Measurements from ENCODE around the gene NKX1-2. TPM values are rescaled to one million over a fixed set of nuclear protein-coding genes. Genes with fewer than 3 reads are reported as not detected.

NKX1-2 gene
- total and polyA plus RNA-seq, 2 donors from 2014 or later: not detected

- no peak for DNase-seq
These were observed 9.6 kb upstream of the NKX1-2 start for GRCh38 chr10:124459395-124459794.

GRCh38 chr10:124458889-124459288, 9.1 kb upstream of the NKX1-2 start:
- intact Hi-C loops (cut with DNase I): no loop called here
- Histone ChIP-seq H3K9ac (ENCODE audit: low read length in 3 of 3) (no peak overlapping the region), H3K27ac (ENCODE audit: low read depth in 2 of 2, low read length in 2 of 2) (no peak overlapping the region), H3K9me3 (ENCODE audit: control insufficient read depth in 2 of 3, insufficient read depth in 1 of 3, low read length in 3 of 3) (no peaks in the 10 kb centered on the region), H3K4me1 (ENCODE audit: control insufficient read depth in 2 of 3, insufficient read depth in 2 of 3, low read depth in 1 of 3, low read length in 3 of 3) (peaks cover 0 to under 1% (median 0%) of the 10 kb centered on the region in 3 donors), H3K4me3 (ENCODE audit: low read length in 3 of 3) (no peak overlapping the region), H3K27me3 (ENCODE audit: control insufficient read depth, insufficient read depth, low read length) (peaks cover 4% of the 10 kb centered on the region), H3K36me3 (ENCODE audit: control insufficient read depth in 2 of 3, insufficient read depth in 3 of 3, low read length in 3 of 3) (no peaks in the 10 kb centered on the region)
- no peak for DNase-seq
- TF ChIP-seq CTCF (IDR thresholded peaks at IDR 0.05; ENCODE audit: borderline replicate concordance, extremely low read depth, insufficient read depth): no peak
- no peak for FAIRE-seq

More at GRCh38 chr10:124459395-124459794, 9.6 kb upstream of the NKX1-2 start:
- H3K4me3 ChIP-seq (ENCODE audit: low read length in 3 of 3): no peak overlapping the region
- H3K36me3 ChIP-seq (ENCODE audit: control insufficient read depth in 2 of 3, insufficient read depth in 3 of 3, low read length in 3 of 3): no peaks in the 10 kb centered on the region
- H3K9me3 ChIP-seq (ENCODE audit: control insufficient read depth in 2 of 3, insufficient read depth in 1 of 3, low read length in 3 of 3): no peaks in the 10 kb centered on the region
- no peak overlapping the region for H3K9ac ChIP-seq (ENCODE audit: low read length in 3 of 3)
- H3K27ac ChIP-seq (ENCODE audit: low read depth in 2 of 2, low read length in 2 of 2): no peak overlapping the region
- intact Hi-C loops (cut with DNase I): no loop called here
- no peak for TF ChIP-seq CTCF (IDR thresholded peaks at IDR 0.05; ENCODE audit: borderline replicate concordance, extremely low read depth, insufficient read depth)
- peaks cover 2% of the 10 kb centered on the region for H3K27me3 ChIP-seq (ENCODE audit: control insufficient read depth, insufficient read depth, low read length)
- peaks cover 0 to 5% (median 0%) of the 10 kb centered on the region in 3 donors for H3K4me1 ChIP-seq (ENCODE audit: control insufficient read depth in 2 of 3, insufficient read depth in 2 of 3, low read depth in 1 of 3, low read length in 3 of 3)
- FAIRE-seq: no peak

- TF ChIP-seq CTCF (IDR thresholded peaks at IDR 0.05; ENCODE audit: borderline replicate concordance, extremely low read depth, insufficient read depth): no peak
- FAIRE-seq (no peak), DNase-seq (no peak)
- no peak overlapping the region for H3K27ac ChIP-seq (ENCODE audit: low read depth in 2 of 2, low read length in 2 of 2)
- H3K9me3 ChIP-seq (ENCODE audit: control insufficient read depth in 2 of 3, insufficient read depth in 1 of 3, low read length in 3 of 3): no peaks in the 10 kb centered on the region
- H3K36me3 ChIP-seq (ENCODE audit: control insufficient read depth in 2 of 3, insufficient read depth in 3 of 3, low read length in 3 of 3): no peaks in the 10 kb centered on the region
- no peak overlapping the region for H3K9ac ChIP-seq (ENCODE audit: low read length in 3 of 3)
- no peak overlapping the region for H3K4me3 ChIP-seq (ENCODE audit: low read length in 3 of 3)
- H3K27me3 ChIP-seq (ENCODE audit: control insufficient read depth, insufficient read depth, low read length): peaks cover 4% of the 10 kb centered on the region
- H3K4me1 ChIP-seq (ENCODE audit: control insufficient read depth in 2 of 3, insufficient read depth in 2 of 3, low read depth in 1 of 3, low read length in 3 of 3): no peaks in the 10 kb centered on the region
- intact Hi-C loops (cut with DNase I): no loop called here
These were observed 8.6 kb upstream of the NKX1-2 start for GRCh38 chr10:124458473-124458872.

GRCh38 chr10:124455441-124455840, 5.6 kb upstream of the NKX1-2 start:
- Histone ChIP-seq H3K9ac (ENCODE audit: low read length in 3 of 3) (no peak overlapping the region), H3K4me3 (ENCODE audit: low read length in 3 of 3) (no peak overlapping the region), H3K27ac (ENCODE audit: low read depth in 2 of 2, low read length in 2 of 2) (no peak overlapping the region), H3K9me3 (ENCODE audit: control insufficient read depth in 2 of 3, insufficient read depth in 1 of 3, low read length in 3 of 3) (no peaks in the 10 kb centered on the region), H3K36me3 (ENCODE audit: control insufficient read depth in 2 of 3, insufficient read depth in 3 of 3, low read length in 3 of 3) (no peaks in the 10 kb centered on the region), H3K4me1 (ENCODE audit: control insufficient read depth in 2 of 3, insufficient read depth in 2 of 3, low read depth in 1 of 3, low read length in 3 of 3) (no peaks in the 10 kb centered on the region), H3K27me3 (ENCODE audit: control insufficient read depth, insufficient read depth, low read length) (peaks cover 20% of the 10 kb centered on the region)
- FAIRE-seq (no peak), DNase-seq (no peak)
- no peak for TF ChIP-seq CTCF (IDR thresholded peaks at IDR 0.05; ENCODE audit: borderline replicate concordance, extremely low read depth, insufficient read depth)
- intact Hi-C loops (cut with DNase I): no loop called here
